Measurements from ENCODE around the gene CPN2.

Gene CPN2

GRCh38 chr3:194374935-194375334 is 23.8 kb upstream of the CPN2 start:
- Mint-ChIP-seq H3K9me3 (no peaks in the 10 kb centered on the region), H3K36me3 (no peaks in the 10 kb centered on the region), H3K4me1 (peaks cover 0 to 2% of the 10 kb centered on the region in 2 donors), H3K27me3 (peaks cover 48 to 70% of the 10 kb centered on the region in 2 donors), H3K27ac (no peak overlapping the region), H3K4me3 (no peak overlapping the region)
- ATAC-seq (replicated peaks) (no peak), DNase-seq (no peak)

- no peaks in the 10 kb centered on the region for H3K36me3 Mint-ChIP-seq
- DNase-seq, result no peak
- H3K27me3 Mint-ChIP-seq, result peaks cover 50 to 76% of the 10 kb centered on the region in 2 donors
- ATAC-seq (replicated peaks), result no peak
- no peaks in the 10 kb centered on the region for H3K9me3 Mint-ChIP-seq
- H3K27ac Mint-ChIP-seq, result no peak overlapping the region
- no peak overlapping the region for H3K4me3 Mint-ChIP-seq
- peaks cover 0 to 12% of the 10 kb centered on the region in 2 donors for H3K4me1 Mint-ChIP-seq
Measured at GRCh38 chr3:194373899-194374298, 22.8 kb upstream of the CPN2 start.

GRCh38 chr3:194373028-194373427 is 21.9 kb upstream of the CPN2 start:
- no peaks in the 10 kb centered on the region for H3K36me3 Mint-ChIP-seq

GRCh38 chr3:194370753-194371152 is 19.6 kb upstream of the CPN2 start:
- ATAC-seq (replicated peaks), result no peak
- H3K27me3 Mint-ChIP-seq, result peaks cover 52 to 74% of the 10 kb centered on the region in 2 donors
- peaks cover 0 to 12% of the 10 kb centered on the region in 2 donors for H3K4me1 Mint-ChIP-seq
- no peak for DNase-seq
- no peak overlapping the region for H3K27ac Mint-ChIP-seq
- no peak overlapping the region for H3K4me3 Mint-ChIP-seq
- H3K9me3 Mint-ChIP-seq, result no peaks in the 10 kb centered on the region
- no peaks in the 10 kb centered on the region for H3K36me3 Mint-ChIP-seq

More at GRCh38 chr3:194373028-194373427, 21.9 kb upstream of the CPN2 start:
- Mint-ChIP-seq H3K27me3 (peaks cover 50 to 76% of the 10 kb centered on the region in 2 donors), H3K4me1 (peaks cover 0 to 12% of the 10 kb centered on the region in 2 donors), H3K27ac (no peak overlapping the region), H3K9me3 (no peaks in the 10 kb centered on the region), H3K4me3 (no peak overlapping the region)
- DNase-seq, result no peak
- ATAC-seq (replicated peaks), result no peak

GRCh38 chr3:194369522-194370279 is 18.6 kb upstream of the CPN2 start, which contains the start of gene LRRC15:
Gene LRRC15, minus strand, starts transcription at chr3:194369743. Its CDS starts 8,700 bp downstream, at chr3:194361043.
- no peak for ATAC-seq (replicated peaks)
- Mint-ChIP-seq H3K4me3 (no peak within 1 kb of the TSS), H3K4me1 (peaks cover 0 to 12% of the 10 kb centered on the region in 2 donors), H3K27ac (no peak within 1 kb of the TSS), H3K36me3 (no peaks in the 10 kb centered on the region), H3K9me3 (no peaks in the 10 kb centered on the region), H3K27me3 (peaks cover 44 to 71% of the 10 kb centered on the region in 2 donors)
- no peak for DNase-seq

- DNase-seq (no peak), ATAC-seq (replicated peaks) (no peak)
- Mint-ChIP-seq H3K36me3 (no peaks in the 10 kb centered on the region), H3K4me1 (peaks cover 0 to 12% of the 10 kb centered on the region in 2 donors), H3K4me3 (no peak overlapping the region), H3K27me3 (peaks cover 44 to 71% of the 10 kb centered on the region in 2 donors), H3K27ac (no peak overlapping the region), H3K9me3 (no peaks in the 10 kb centered on the region)
Measured at GRCh38 chr3:194368918-194369317, 17.8 kb upstream of the CPN2 start.

GRCh38 chr3:194367992-194368841 is 17.1 kb upstream of the CPN2 start:
- Mint-ChIP-seq H3K27ac (no peak overlapping the region), H3K27me3 (peaks cover 47 to 72% of the 10 kb centered on the region in 2 donors), H3K4me3 (no peak overlapping the region), H3K9me3 (no peaks in the 10 kb centered on the region), H3K4me1 (peaks cover 0 to 12% of the 10 kb centered on the region in 2 donors), H3K36me3 (no peaks in the 10 kb centered on the region)
- no peak for DNase-seq
- ATAC-seq (replicated peaks), result no peak

- Mint-ChIP-seq H3K9me3 (no peaks in the 10 kb centered on the region), H3K4me1 (peaks cover 0 to 12% of the 10 kb centered on the region in 2 donors), H3K4me3 (no peak overlapping the region), H3K27ac (no peak overlapping the region), H3K27me3 (peaks cover 45 to 79% of the 10 kb centered on the region in 2 donors), H3K36me3 (no peaks in the 10 kb centered on the region)
- DNase-seq (no peak), ATAC-seq (replicated peaks) (no peak)
Measured at GRCh38 chr3:194365978-194366490, 14.9 kb upstream of the CPN2 start.

GRCh38 chr3:194365526-194365925 is 14.4 kb upstream of the CPN2 start:
- Mint-ChIP-seq H3K4me3 (no peak overlapping the region), H3K9me3 (no peaks in the 10 kb centered on the region), H3K27me3 (peaks cover 41 to 75% of the 10 kb centered on the region in 2 donors), H3K4me1 (peaks cover 0 to 12% of the 10 kb centered on the region in 2 donors), H3K27ac (no peak overlapping the region), H3K36me3 (no peaks in the 10 kb centered on the region)
- ATAC-seq (replicated peaks) (no peak), DNase-seq (no peak)

- Mint-ChIP-seq H3K27ac (no peak overlapping the region), H3K9me3 (no peaks in the 10 kb centered on the region), H3K4me1 (peaks cover 0 to 9% of the 10 kb centered on the region in 2 donors), H3K27me3 (peaks cover 43 to 69% of the 10 kb centered on the region in 2 donors), H3K36me3 (no peaks in the 10 kb centered on the region), H3K4me3 (no peak overlapping the region)
- ATAC-seq (replicated peaks) (no peak), DNase-seq (no peak)
Measured at GRCh38 chr3:194364652-194365434, 13.7 kb upstream of the CPN2 start.

- ATAC-seq (replicated peaks) (no peak), DNase-seq (no peak)
- H3K4me3 Mint-ChIP-seq, result no peak overlapping the region
- H3K9me3 Mint-ChIP-seq, result no peaks in the 10 kb centered on the region
- peaks cover 47 to 63% of the 10 kb centered on the region in 2 donors for H3K27me3 Mint-ChIP-seq
- H3K27ac Mint-ChIP-seq, result no peak overlapping the region
- peaks cover 0 to 4% of the 10 kb centered on the region in 2 donors for H3K4me1 Mint-ChIP-seq
- H3K36me3 Mint-ChIP-seq, result no peaks in the 10 kb centered on the region
Measured at GRCh38 chr3:194364314-194364651, 13.2 kb upstream of the CPN2 start.

- Mint-ChIP-seq H3K4me1 (no peaks in the 10 kb centered on the region), H3K27ac (no peak overlapping the region), H3K4me3 (no peak overlapping the region), H3K27me3 (peaks cover 35 to 46% of the 10 kb centered on the region in 2 donors), H3K9me3 (no peaks in the 10 kb centered on the region), H3K36me3 (no peaks in the 10 kb centered on the region)
- no peak for DNase-seq
- ATAC-seq (replicated peaks), result no peak
Measured at GRCh38 chr3:194360568-194360967, 9.4 kb upstream of the CPN2 start.

GRCh38 chr3:194357681-194358080 is 6.6 kb upstream of the CPN2 start:
- Mint-ChIP-seq H3K4me3 (no peak overlapping the region), H3K27ac (no peak overlapping the region), H3K9me3 (no peaks in the 10 kb centered on the region), H3K4me1 (no peaks in the 10 kb centered on the region), H3K36me3 (no peaks in the 10 kb centered on the region), H3K27me3 (peaks cover 27 to 30% of the 10 kb centered on the region in 2 donors)
- ATAC-seq (replicated peaks) (no peak), DNase-seq (no peak)

- H3K4me3 Mint-ChIP-seq, result no peak overlapping the region
- no peaks in the 10 kb centered on the region for H3K9me3 Mint-ChIP-seq
- H3K36me3 Mint-ChIP-seq, result no peaks in the 10 kb centered on the region
- DNase-seq (no peak), ATAC-seq (replicated peaks) (no peak)
- no peaks in the 10 kb centered on the region for H3K4me1 Mint-ChIP-seq
- no peak overlapping the region for H3K27ac Mint-ChIP-seq
- peaks cover 12 to 18% of the 10 kb centered on the region in 2 donors for H3K27me3 Mint-ChIP-seq
Measured at GRCh38 chr3:194355379-194355778, 4.3 kb upstream of the CPN2 start.

Data from stimulated activated naive B cell treated with anti-CD40 and anti-IgM and Interleukin-4, amounts not matched to agents 10 μg/mL and 1 μg/mL and 100 μg/mL, for 72 hours (primary cell).